Endodermal cell (in vitro differentiated cells): ENCODE data around the gene ZBP1. TPM values are rescaled to one million over a fixed set of nuclear protein-coding genes. Genes with fewer than 3 reads are reported as not detected.

Source experiments
- DNase-seq: peaks from one replicate; pipeline ENCODE4 v3.0.0-alpha.2; 2017
- H3K27ac ChIP-seq: 2 replicates; pipeline ENCODE4 v1.5.1; 2013; ENCODE audit warnings: mild to moderate bottlenecking, low read depth, low read length, moderate library complexity
- H3K27me3 ChIP-seq: 2 replicates; pipeline ENCODE4 v1.6.1; 2013; ENCODE audit warnings: mild to moderate bottlenecking, low read length, moderate library complexity; ENCODE audit not compliant: insufficient read depth, control insufficient read depth, poor library complexity, severe bottlenecking
- H3K36me3 ChIP-seq: 2 replicates; pipeline ENCODE4 v1.7.0; 2013; ENCODE audit warnings: mild to moderate bottlenecking, low read length, moderate library complexity; ENCODE audit not compliant: control insufficient read depth, insufficient read depth
- H3K4me1 ChIP-seq: one replicate; pipeline ENCODE4 v1.7.0; 2013; ENCODE audit warnings: low read length; ENCODE audit not compliant: control insufficient read depth, insufficient read depth
- H3K4me3 ChIP-seq: 2 replicates; pipeline ENCODE4 v1.5.1; 2013; ENCODE audit warnings: mild to moderate bottlenecking, low read length, moderate library complexity
- H3K9ac ChIP-seq: 2 replicates; pipeline ENCODE4 v1.6.1; 2013; ENCODE audit warnings: mild to moderate bottlenecking, low read length, moderate library complexity; ENCODE audit not compliant: poor library complexity, severe bottlenecking; ENCODE audit errors: extremely low read depth
- H3K9me3 ChIP-seq: 2 replicates; pipeline ENCODE4 v1.6.1; 2013; ENCODE audit warnings: mild to moderate bottlenecking, low read length, moderate library complexity; ENCODE audit not compliant: control insufficient read depth
- H3K27ac Mint-ChIP-seq: 2 replicates; pipeline ENCODE4 v1.8.0; 2020; ENCODE audit warnings: mixed read lengths
- H3K27me3 Mint-ChIP-seq: 2 replicates; pipeline ENCODE4 v1.8.0; 2021; ENCODE audit warnings: mild to moderate bottlenecking, mixed read lengths; ENCODE audit not compliant: insufficient read depth
- H3K36me3 Mint-ChIP-seq: 2 replicates; pipeline ENCODE4 v1.8.0; 2020; ENCODE audit warnings: low read depth, mixed read lengths
- H3K4me1 Mint-ChIP-seq: 2 replicates; pipeline ENCODE4 v1.8.0; 2020; ENCODE audit warnings: mixed read lengths
- H3K4me3 Mint-ChIP-seq: 2 replicates; pipeline ENCODE4 v1.8.0; 2020; ENCODE audit warnings: mild to moderate bottlenecking, moderate library complexity, mixed read lengths
- H3K9me3 Mint-ChIP-seq: 2 replicates; pipeline ENCODE4 v1.8.0; 2020; ENCODE audit warnings: mild to moderate bottlenecking, mixed read lengths
- WGBS, 2 experiments: methylation state at CpG; one replicate each; pipeline versions ENCODE4 v1.1.5 to v1.1.7; 2013; ENCODE audit warnings: missing lambda C conversion rate in 2 of 2, mixed read lengths in 1 of 2; ENCODE audit not compliant: insufficient coverage in 1 of 2, insufficient read length in 1 of 2; 5-methylcytosine and 5-hydroxymethylcytosine counted together
- total RNA-seq, 2 donors: library from RNA; stranded (reverse); fragmentation: NEBNext Ultra II Directional in 1 of 2; extraction: Animal tissue kit (Norgen Biotek cat#: 25700) in 1 of 2; gene quantifications; 2 replicates in 1 of 2; 3 replicates in 1 of 2; pipeline ENCODE4 v1.2.1, GENCODE V29; 2021
- TF ChIP-seq, protein P1 (sequence below): fragments of 200-600 bp; sonication (generic); conservative IDR thresholded peaks from 2 replicates; pipeline ENCODE4 v1.5.0; 2021; ENCODE audit warnings: antibody characterized with exemption, mild to moderate bottlenecking

Gene ZBP1
- total RNA-seq, 2 donors from 2014 or later, result not detected

DNA sequence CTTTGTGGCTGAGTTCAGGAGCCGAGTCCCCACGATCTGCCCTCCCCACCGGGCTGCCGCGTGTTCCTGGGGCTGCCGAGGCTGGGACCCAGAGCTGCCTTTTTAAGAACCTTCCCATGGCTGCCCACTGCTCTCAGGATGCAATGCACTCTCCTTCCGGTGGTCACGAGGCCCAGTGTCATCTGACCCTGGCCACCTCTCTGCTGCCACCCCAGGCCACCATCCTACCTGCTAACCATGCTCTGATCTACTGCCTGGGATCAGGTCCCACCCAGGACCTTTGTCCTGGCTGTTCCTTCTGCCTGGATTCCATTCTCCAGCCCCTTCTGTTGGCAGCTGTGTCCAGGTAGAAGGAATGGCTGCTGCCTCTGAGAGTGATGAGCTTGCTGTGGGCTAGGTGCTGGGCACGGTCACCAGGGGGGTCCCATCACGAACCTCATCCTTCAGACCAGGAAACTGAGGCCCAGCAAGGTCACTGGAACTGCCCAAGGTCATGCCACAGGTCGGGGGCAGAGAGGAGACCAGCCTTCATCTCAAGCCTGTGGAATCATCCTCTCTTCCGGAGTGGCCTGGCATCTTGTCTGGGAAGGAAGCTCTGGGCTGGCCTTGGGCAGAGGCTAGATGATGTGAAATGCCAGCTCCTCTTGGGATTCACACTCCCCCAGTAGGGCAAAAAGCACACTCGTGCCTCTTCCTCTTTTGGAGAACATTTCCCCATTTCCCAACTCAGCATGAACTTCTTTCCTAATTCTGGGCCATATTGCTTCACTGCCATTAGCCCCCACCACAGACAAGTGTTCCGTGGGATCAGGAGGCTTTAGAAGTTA is 38.8 kb downstream of the ZBP1 start:
- 90 to 94% methylated on average over 13 to 14 of the region's 14 CpGs for WGBS, 2 experiments

DNA sequence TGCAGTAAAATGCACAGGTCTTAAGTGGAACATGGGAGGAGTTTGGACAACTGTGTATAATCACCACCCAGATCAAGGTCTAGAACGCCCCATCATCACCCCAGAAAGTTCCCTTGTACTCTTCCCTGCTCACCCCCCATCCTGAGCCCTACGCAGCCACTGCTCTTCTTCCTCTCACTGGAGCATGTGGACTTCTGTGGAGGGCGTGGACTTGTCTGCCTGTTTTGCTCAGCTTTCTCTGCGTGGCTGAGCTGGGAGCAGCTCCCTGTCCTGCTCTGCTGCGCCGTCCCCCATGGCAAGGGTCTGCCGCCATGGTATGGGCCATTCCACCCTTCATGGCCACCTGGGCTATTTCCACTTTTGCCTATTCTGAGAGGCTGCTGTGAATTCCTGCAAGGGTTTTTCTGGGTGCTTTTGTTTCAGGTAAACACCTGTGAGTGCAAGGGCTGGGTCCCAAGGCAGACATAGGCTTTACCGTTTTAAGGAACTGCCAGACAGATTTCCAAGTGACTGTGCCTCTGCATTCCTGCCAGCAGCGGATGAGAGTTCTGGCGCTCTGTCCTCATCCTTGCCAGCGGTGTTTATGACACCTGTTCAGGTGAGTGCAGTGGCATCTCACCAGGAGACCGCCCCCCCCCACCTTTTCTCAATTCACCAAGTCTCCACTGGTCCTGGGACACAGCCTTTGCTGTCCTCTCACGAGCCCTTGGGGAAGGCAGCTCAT is 39.6 kb downstream of the ZBP1 start:
- Mint-ChIP-seq H3K36me3 (no peaks in the 10 kb centered on the region), H3K4me3 (no peak overlapping the region), H3K27me3 (peaks cover 3% of the 10 kb centered on the region), H3K27ac (no peak overlapping the region), H3K4me1 (peaks cover 3% of the 10 kb centered on the region), H3K9me3 (no peaks in the 10 kb centered on the region)
- H3K36me3 ChIP-seq, result no peaks in the 10 kb centered on the region
- no peak overlapping the region for H3K4me3 ChIP-seq
- TF ChIP-seq, protein P1, sequence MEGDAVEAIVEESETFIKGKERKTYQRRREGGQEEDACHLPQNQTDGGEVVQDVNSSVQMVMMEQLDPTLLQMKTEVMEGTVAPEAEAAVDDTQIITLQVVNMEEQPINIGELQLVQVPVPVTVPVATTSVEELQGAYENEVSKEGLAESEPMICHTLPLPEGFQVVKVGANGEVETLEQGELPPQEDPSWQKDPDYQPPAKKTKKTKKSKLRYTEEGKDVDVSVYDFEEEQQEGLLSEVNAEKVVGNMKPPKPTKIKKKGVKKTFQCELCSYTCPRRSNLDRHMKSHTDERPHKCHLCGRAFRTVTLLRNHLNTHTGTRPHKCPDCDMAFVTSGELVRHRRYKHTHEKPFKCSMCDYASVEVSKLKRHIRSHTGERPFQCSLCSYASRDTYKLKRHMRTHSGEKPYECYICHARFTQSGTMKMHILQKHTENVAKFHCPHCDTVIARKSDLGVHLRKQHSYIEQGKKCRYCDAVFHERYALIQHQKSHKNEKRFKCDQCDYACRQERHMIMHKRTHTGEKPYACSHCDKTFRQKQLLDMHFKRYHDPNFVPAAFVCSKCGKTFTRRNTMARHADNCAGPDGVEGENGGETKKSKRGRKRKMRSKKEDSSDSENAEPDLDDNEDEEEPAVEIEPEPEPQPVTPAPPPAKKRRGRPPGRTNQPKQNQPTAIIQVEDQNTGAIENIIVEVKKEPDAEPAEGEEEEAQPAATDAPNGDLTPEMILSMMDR, result no peak
- H3K27ac ChIP-seq, result peak overlapping the region; percentile 95
- H3K9me3 ChIP-seq, result no peaks in the 10 kb centered on the region
- no peaks in the 10 kb centered on the region for H3K4me1 ChIP-seq
- no peak overlapping the region for H3K9ac ChIP-seq
- WGBS, 2 experiments, result 89 to 98% methylated on average over 6 to 13 of the region's 13 CpGs
- no peak for DNase-seq
- H3K27me3 ChIP-seq, result no peaks in the 10 kb centered on the region

More for the DNA sequence above, 38.8 kb downstream of the ZBP1 start:
- no peaks in the 10 kb centered on the region for H3K9me3 Mint-ChIP-seq
- TF ChIP-seq, protein P1, result peak; percentile 34
- Histone ChIP-seq H3K27me3 (no peaks in the 10 kb centered on the region), H3K9ac (no peak overlapping the region), H3K36me3 (no peaks in the 10 kb centered on the region), H3K4me1 (no peaks in the 10 kb centered on the region), H3K9me3 (no peaks in the 10 kb centered on the region), H3K27ac (no peak overlapping the region), H3K4me3 (no peak overlapping the region)
- H3K4me1 Mint-ChIP-seq, result peaks cover 3% of the 10 kb centered on the region
- H3K4me3 Mint-ChIP-seq, result no peak overlapping the region
- no peaks in the 10 kb centered on the region for H3K36me3 Mint-ChIP-seq
- no peak for DNase-seq
- H3K27me3 Mint-ChIP-seq, result peaks cover 3% of the 10 kb centered on the region
- H3K27ac Mint-ChIP-seq, result no peak overlapping the region

DNA sequence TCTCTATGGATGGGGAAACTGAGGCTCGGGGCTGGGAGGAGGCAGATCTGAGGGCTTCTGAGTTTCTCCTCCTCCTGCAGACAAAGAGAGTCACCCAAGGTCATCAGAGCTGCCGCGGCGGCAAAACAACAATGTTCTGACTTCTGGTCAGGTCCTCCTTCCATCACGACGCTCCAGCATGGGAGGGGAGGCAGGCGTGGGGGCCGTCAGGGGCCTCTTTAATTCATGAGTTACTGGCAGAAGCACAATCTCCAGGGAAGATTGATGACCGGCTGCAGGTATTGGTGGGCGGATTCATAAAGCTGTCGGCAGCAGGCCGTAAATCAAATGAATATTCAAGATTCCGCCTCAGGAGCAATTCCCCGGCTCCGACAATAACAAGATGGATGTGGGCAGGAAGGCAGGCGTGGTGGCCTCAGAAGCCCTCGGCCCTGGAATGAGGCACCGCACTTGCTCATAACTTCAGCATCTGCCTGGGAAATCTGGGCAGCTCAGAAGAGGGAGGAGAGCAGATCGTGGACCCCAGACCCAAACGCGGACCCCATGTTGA is 40.3 kb downstream of the ZBP1 start:
- H3K27ac ChIP-seq, result peak overlapping the region; percentile 95
- Mint-ChIP-seq H3K27me3 (peaks cover 3% of the 10 kb centered on the region), H3K36me3 (no peaks in the 10 kb centered on the region), H3K27ac (no peak overlapping the region), H3K9me3 (no peaks in the 10 kb centered on the region), H3K4me1 (peaks cover 3% of the 10 kb centered on the region), H3K4me3 (no peak overlapping the region)
- TF ChIP-seq, protein P1, result no peak
- H3K4me3 ChIP-seq, result no peak overlapping the region
- H3K27me3 ChIP-seq, result no peaks in the 10 kb centered on the region
- no peak overlapping the region for H3K9ac ChIP-seq
- no peak for DNase-seq
- H3K9me3 ChIP-seq, result no peaks in the 10 kb centered on the region
- no peaks in the 10 kb centered on the region for H3K36me3 ChIP-seq
- WGBS, 2 experiments, result 66 to 85% methylated on average over 13 to 21 of the region's 21 CpGs
- no peaks in the 10 kb centered on the region for H3K4me1 ChIP-seq
